Calu3 (cell line): Measurements from ENCODE around the gene PPP2R2C. TPM values are rescaled to one million over a fixed set of nuclear protein-coding genes. Genes with fewer than 3 reads are reported as not detected.

Experiments
- BruUV-seq: library from RNA; stranded (reverse); fragments of 400-500 nt; replicated peaks from 2 replicates; lab custom pipeline; 2021; lab: Mats Ljungman, UMichigan
- CTCF ChIA-PET: fragments of 300-600 bp; sonication (Branson Sonifier 250); formaldehyde crosslinking; loops from one replicate; lab custom pipeline; 2022; ENCODE audit warnings: antibody characterized with exemption; lab: Charles Lee
- DNase-seq: peaks from one replicate; pipeline ENCODE4 v3.0.0; 2022
- H3K27ac Mint-ChIP-seq: one replicate; pipeline ENCODE4 v1.8.0; 2022; ENCODE audit warnings: mixed read lengths; ENCODE audit not compliant: unreplicated experiment
- H3K27me3 Mint-ChIP-seq: one replicate; pipeline ENCODE4 v1.8.0; 2022; ENCODE audit warnings: mixed read lengths; ENCODE audit not compliant: unreplicated experiment
- H3K36me3 Mint-ChIP-seq: one replicate; pipeline ENCODE4 v1.8.0; 2022; ENCODE audit warnings: mild to moderate bottlenecking, moderate library complexity, mixed read lengths; ENCODE audit not compliant: insufficient read depth, unreplicated experiment
- H3K4me1 Mint-ChIP-seq: one replicate; pipeline ENCODE4 v1.8.0; 2022; ENCODE audit warnings: mild to moderate bottlenecking, low read depth, mixed read lengths; ENCODE audit not compliant: unreplicated experiment
- H3K4me3 Mint-ChIP-seq: one replicate; pipeline ENCODE4 v1.8.0; 2022; ENCODE audit warnings: mild to moderate bottlenecking, low read depth, moderate library complexity, mixed read lengths; ENCODE audit not compliant: unreplicated experiment
- H3K9me3 Mint-ChIP-seq: one replicate; pipeline ENCODE4 v1.8.0; 2022; ENCODE audit warnings: low read depth, mixed read lengths; ENCODE audit not compliant: unreplicated experiment
- intact Hi-C: fragments of 100-400 bp; cut with micrococcal nuclease; formaldehyde crosslinking; loops from one replicate; pipeline ENCODE4 v1.10.0; 2022; ENCODE audit not compliant: unreplicated experiment
- total RNA-seq: library from RNA; stranded (reverse); gene quantifications from 2 replicates; pipeline ENCODE4 v1.2.3, GENCODE V29; 2022
- TF ChIP-seq, protein P1 (sequence below): fragments of 200-600 bp; IDR thresholded peaks from one replicate; pipeline ENCODE4 v1.8.0; 2022; ENCODE audit warnings: antibody characterized with exemption; ENCODE audit not compliant: unreplicated experiment

PPP2R2C gene
- total RNA-seq, 1 experiment from 2014 or later = 9.4 TPM

- peaks cover 2% of the 10 kb centered on the region for H3K27me3 Mint-ChIP-seq
- BruUV-seq = no TSS peak
Measured at GRCh38 chr4:6463311-6464289, 8.8 kb downstream of the PPP2R2C start.

GRCh38 chr4:6461301-6462165, 10.9 kb downstream of the PPP2R2C start:
- intact Hi-C loops = no loop called here
- no peaks in the 10 kb centered on the region for H3K27me3 Mint-ChIP-seq

More at GRCh38 chr4:6463311-6464289, 8.8 kb downstream of the PPP2R2C start:
- H3K9me3 Mint-ChIP-seq = no peaks in the 10 kb centered on the region
- intact Hi-C loops = no loop called here
- no peaks in the 10 kb centered on the region for H3K36me3 Mint-ChIP-seq
- H3K4me3 Mint-ChIP-seq = no peak overlapping the region
- TF ChIP-seq, protein P1, sequence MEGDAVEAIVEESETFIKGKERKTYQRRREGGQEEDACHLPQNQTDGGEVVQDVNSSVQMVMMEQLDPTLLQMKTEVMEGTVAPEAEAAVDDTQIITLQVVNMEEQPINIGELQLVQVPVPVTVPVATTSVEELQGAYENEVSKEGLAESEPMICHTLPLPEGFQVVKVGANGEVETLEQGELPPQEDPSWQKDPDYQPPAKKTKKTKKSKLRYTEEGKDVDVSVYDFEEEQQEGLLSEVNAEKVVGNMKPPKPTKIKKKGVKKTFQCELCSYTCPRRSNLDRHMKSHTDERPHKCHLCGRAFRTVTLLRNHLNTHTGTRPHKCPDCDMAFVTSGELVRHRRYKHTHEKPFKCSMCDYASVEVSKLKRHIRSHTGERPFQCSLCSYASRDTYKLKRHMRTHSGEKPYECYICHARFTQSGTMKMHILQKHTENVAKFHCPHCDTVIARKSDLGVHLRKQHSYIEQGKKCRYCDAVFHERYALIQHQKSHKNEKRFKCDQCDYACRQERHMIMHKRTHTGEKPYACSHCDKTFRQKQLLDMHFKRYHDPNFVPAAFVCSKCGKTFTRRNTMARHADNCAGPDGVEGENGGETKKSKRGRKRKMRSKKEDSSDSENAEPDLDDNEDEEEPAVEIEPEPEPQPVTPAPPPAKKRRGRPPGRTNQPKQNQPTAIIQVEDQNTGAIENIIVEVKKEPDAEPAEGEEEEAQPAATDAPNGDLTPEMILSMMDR = no peak
- no peak overlapping the region for H3K27ac Mint-ChIP-seq
- CTCF ChIA-PET = interaction anchor here (0.6 to 1.2 kb wide), 2 partner anchors 11 to 30 kb away, joined by 3 read pairs; no protein-coding TSS in a partner anchor
- H3K4me1 Mint-ChIP-seq = no peaks in the 10 kb centered on the region
- DNase-seq = no peak

GRCh38 chr4:6460876-6461275, 11.5 kb downstream of the PPP2R2C start:
- TF ChIP-seq, protein P1 = no peak
- H3K9me3 Mint-ChIP-seq = no peaks in the 10 kb centered on the region
- no peak overlapping the region for H3K27ac Mint-ChIP-seq
- H3K36me3 Mint-ChIP-seq = no peaks in the 10 kb centered on the region
- CTCF ChIA-PET = no interaction called here
- no TSS peak for BruUV-seq
- intact Hi-C loops = no loop called here
- no peak overlapping the region for H3K4me3 Mint-ChIP-seq
- no peaks in the 10 kb centered on the region for H3K4me1 Mint-ChIP-seq
- DNase-seq = no peak
- H3K27me3 Mint-ChIP-seq = no peaks in the 10 kb centered on the region

More at GRCh38 chr4:6461301-6462165, 10.9 kb downstream of the PPP2R2C start:
- Mint-ChIP-seq H3K36me3 (no peaks in the 10 kb centered on the region), H3K4me1 (no peaks in the 10 kb centered on the region), H3K9me3 (no peaks in the 10 kb centered on the region), H3K4me3 (no peak overlapping the region), H3K27ac (no peak overlapping the region)
- no TSS peak for BruUV-seq
- CTCF ChIA-PET = no interaction called here
- DNase-seq = no peak
- TF ChIP-seq, protein P1 = no peak

GRCh38 chr4:6458528-6458927, 13.9 kb downstream of the PPP2R2C start:
- CTCF ChIA-PET = no interaction called here
- no TSS peak for BruUV-seq
- Mint-ChIP-seq H3K9me3 (no peaks in the 10 kb centered on the region), H3K36me3 (no peaks in the 10 kb centered on the region), H3K27me3 (no peaks in the 10 kb centered on the region), H3K27ac (no peak overlapping the region), H3K4me3 (no peak overlapping the region), H3K4me1 (no peaks in the 10 kb centered on the region)
- intact Hi-C loops = no loop called here
- TF ChIP-seq, protein P1 = no peak
- DNase-seq = no peak
